ENCODE results near the gene PRDM15. TPM values are rescaled to one million over a fixed set of nuclear protein-coding genes. Genes with fewer than 3 reads are reported as not detected.

The PRDM15 gene
- total RNA-seq, 5 donors from 2014 or later (not counting 1 experiment from before 2014, with no cell fraction given), result 17.8 to 22.0 (median 20.7) TPM

DNA sequence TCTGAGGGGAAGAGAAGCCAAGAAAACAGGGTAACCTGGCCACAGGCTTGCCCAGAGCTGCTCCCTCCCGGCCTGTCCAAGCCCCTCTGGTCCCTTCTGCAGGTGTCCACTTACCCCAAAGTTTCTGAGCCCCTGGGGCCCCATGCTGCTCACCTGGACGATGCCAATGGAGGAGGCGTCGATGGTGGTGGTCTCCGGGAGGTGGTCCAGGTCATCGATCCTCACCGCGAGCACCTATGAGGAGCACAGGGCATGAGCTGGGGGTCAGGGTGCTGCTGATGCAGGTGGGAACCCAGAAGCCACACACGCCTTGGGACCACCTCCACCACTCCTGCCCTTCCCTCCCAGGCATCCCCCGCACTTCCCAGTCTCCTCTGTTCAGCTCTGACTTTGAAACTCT lies 74.8 kb downstream of the PRDM15 start:
- H3K27me3 ChIP-seq (replicated peaks in 1 of 2; ENCODE audit: control insufficient read depth in 2 of 2, extremely low read depth in 1 of 2, insufficient read depth in 2 of 2, low read length in 1 of 2), result no peaks in the 10 kb centered on the region
- Mint-ChIP-seq H3K27me3 (no peaks in the 10 kb centered on the region), H3K27ac (no peak overlapping the region), H3K9me3 (peaks cover 0 to 6% (median 0%) of the 10 kb centered on the region in 3 donors), H3K4me1 (peaks cover 0 to 4% (median 0%) of the 10 kb centered on the region in 3 donors), H3K4me3 (no peak overlapping the region), H3K36me3 (peaks cover 47% of the 10 kb centered on the region)
- peaks cover 34 to 52% of the 10 kb centered on the region in 2 donors for H3K36me3 ChIP-seq (ENCODE audit: control insufficient read depth in 2 of 2, extremely low read depth in 1 of 2, insufficient read depth in 1 of 2, low read length in 1 of 2)
- no peaks in the 10 kb centered on the region for H3K4me1 ChIP-seq (ENCODE audit: control insufficient read depth in 1 of 2, extremely low read depth in 1 of 2, insufficient read depth in 2 of 2, low read length in 2 of 2)
- ATAC-seq (replicated peaks in 1 of 4), result no peak
- DNase-seq, result no peak
- H3K9me3 ChIP-seq, result no peaks in the 10 kb centered on the region
- CTCF ChIA-PET, result no interaction called here
- no peak overlapping the region for H3K4me3 ChIP-seq (ENCODE audit: control insufficient read depth in 1 of 2, extremely low read depth in 1 of 2, low read length in 1 of 2)
- 95% methylated on average over 10 of the region's 10 CpGs for WGBS (ENCODE audit: insufficient coverage)
- H3K27ac ChIP-seq (ENCODE audit: low read length), result no peak overlapping the region
- POLR2A ChIA-PET, result no interaction called here

DNA sequence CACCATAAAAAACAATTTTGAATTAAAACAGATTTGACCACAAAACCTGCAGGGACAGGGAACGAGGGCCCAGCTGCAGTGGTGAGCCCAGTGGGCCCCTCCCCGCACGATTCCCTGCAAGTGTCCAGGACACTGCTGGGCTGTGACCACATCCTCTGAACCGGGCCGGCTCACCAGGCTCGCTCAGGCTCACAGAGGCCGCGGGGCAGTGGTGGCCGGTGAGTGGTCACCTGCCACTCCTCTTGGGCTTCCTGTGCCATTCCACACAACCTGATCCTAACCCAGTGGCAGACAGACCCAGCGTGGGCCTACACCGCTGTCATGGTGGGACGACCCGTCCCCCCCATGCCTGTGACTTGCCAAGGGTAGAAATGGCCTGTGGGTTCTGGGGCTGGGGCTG lies 75.8 kb downstream of the PRDM15 start:
- Histone ChIP-seq H3K4me3 (ENCODE audit: control insufficient read depth in 1 of 2, extremely low read depth in 1 of 2, low read length in 1 of 2) (no peak overlapping the region), H3K36me3 (ENCODE audit: control insufficient read depth in 2 of 2, extremely low read depth in 1 of 2, insufficient read depth in 1 of 2, low read length in 1 of 2) (peaks cover 28 to 50% of the 10 kb centered on the region in 2 donors), H3K27ac (ENCODE audit: low read length) (no peak overlapping the region), H3K9me3 (no peaks in the 10 kb centered on the region), H3K4me1 (ENCODE audit: control insufficient read depth in 1 of 2, extremely low read depth in 1 of 2, insufficient read depth in 2 of 2, low read length in 2 of 2) (no peaks in the 10 kb centered on the region), H3K27me3 (replicated peaks in 1 of 2; ENCODE audit: control insufficient read depth in 2 of 2, extremely low read depth in 1 of 2, insufficient read depth in 2 of 2, low read length in 1 of 2) (no peaks in the 10 kb centered on the region)
- ATAC-seq (replicated peaks in 1 of 4) (no peak), DNase-seq (no peak)
- WGBS (ENCODE audit: insufficient coverage), result 93% methylated on average over 13 of the region's 13 CpGs
- Mint-ChIP-seq H3K4me3 (no peak overlapping the region), H3K4me1 (peaks cover 0 to 4% (median 0%) of the 10 kb centered on the region in 3 donors), H3K9me3 (peaks cover 0 to 6% (median 0%) of the 10 kb centered on the region in 3 donors), H3K36me3 (peaks cover 46% of the 10 kb centered on the region), H3K27me3 (no peaks in the 10 kb centered on the region), H3K27ac (no peak overlapping the region)
- ChIA-PET CTCF (no interaction called here), POLR2A (no interaction called here)

DNA sequence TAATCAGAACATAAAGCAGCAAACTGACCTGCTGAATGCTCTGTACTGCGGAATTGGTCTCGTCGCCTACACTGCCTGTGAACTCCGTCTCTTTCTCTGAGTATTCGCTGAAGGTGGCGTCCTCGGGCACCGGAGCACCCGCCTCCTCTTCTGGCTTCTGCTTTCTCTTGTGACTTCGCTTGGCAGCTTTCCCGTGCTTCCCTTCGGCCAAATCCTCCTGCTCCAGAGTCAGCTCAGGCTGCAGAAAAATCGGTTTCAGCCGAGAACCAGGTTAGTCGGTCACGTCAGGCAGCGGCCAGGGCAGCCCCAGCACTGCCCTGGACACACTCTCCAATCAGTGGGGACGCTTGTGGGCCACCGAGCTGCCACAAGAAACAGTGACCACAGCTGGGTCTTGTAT lies 76.5 kb downstream of the PRDM15 start:
- peaks cover 28 to 48% of the 10 kb centered on the region in 2 donors for H3K36me3 ChIP-seq (ENCODE audit: control insufficient read depth in 2 of 2, extremely low read depth in 1 of 2, insufficient read depth in 1 of 2, low read length in 1 of 2)
- POLR2A ChIA-PET, result no interaction called here
- H3K36me3 Mint-ChIP-seq, result peaks cover 45% of the 10 kb centered on the region

DNA sequence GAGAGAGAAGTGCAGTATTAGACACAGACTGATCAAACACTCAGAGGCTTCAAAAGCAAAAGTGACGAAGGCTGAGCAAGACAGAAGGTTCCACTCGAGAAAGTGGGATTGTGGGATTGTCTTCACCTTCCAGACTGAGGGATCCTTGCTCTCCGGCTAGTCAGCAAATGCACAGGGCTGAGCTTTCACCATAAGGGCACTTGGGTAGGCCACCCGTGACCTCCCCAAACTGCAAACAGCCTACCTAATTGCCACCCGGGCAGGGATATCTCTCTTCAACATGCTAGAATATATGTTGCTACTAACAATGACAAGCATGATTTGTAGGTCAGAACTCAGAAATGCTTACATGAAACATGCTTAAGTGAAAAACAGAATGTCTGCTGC lies 77.0 kb downstream of the PRDM15 start:
- peaks cover 0 to 4% (median 0%) of the 10 kb centered on the region in 3 donors for H3K4me1 Mint-ChIP-seq
- ChIA-PET POLR2A (no interaction called here), CTCF (no interaction called here)
- H3K27me3 ChIP-seq (replicated peaks in 1 of 2; ENCODE audit: control insufficient read depth in 2 of 2, extremely low read depth in 1 of 2, insufficient read depth in 2 of 2, low read length in 1 of 2), result no peaks in the 10 kb centered on the region
- H3K4me1 ChIP-seq (ENCODE audit: control insufficient read depth in 1 of 2, extremely low read depth in 1 of 2, insufficient read depth in 2 of 2, low read length in 2 of 2), result no peaks in the 10 kb centered on the region
- no peaks in the 10 kb centered on the region for H3K27me3 Mint-ChIP-seq
- H3K27ac ChIP-seq (ENCODE audit: low read length), result no peak overlapping the region
- no peaks in the 10 kb centered on the region for H3K9me3 ChIP-seq
- DNase-seq (no peak), ATAC-seq (replicated peaks in 1 of 4) (no peak)
- H3K4me3 Mint-ChIP-seq, result no peak overlapping the region
- peaks cover 40% of the 10 kb centered on the region for H3K36me3 Mint-ChIP-seq
- WGBS (ENCODE audit: insufficient coverage), result 83% methylated on average over 1 of the region's 5 CpGs
- peaks cover 28 to 47% of the 10 kb centered on the region in 2 donors for H3K36me3 ChIP-seq (ENCODE audit: control insufficient read depth in 2 of 2, extremely low read depth in 1 of 2, insufficient read depth in 1 of 2, low read length in 1 of 2)
- H3K9me3 Mint-ChIP-seq, result peaks cover 0 to 6% (median 0%) of the 10 kb centered on the region in 3 donors
- no peak overlapping the region for H3K27ac Mint-ChIP-seq
- H3K4me3 ChIP-seq (ENCODE audit: control insufficient read depth in 1 of 2, extremely low read depth in 1 of 2, low read length in 1 of 2), result no peak overlapping the region

More for the DNA sequence above, 76.5 kb downstream of the PRDM15 start:
- WGBS (ENCODE audit: insufficient coverage), result 89% methylated on average over 17 of the region's 19 CpGs
- no peak for DNase-seq
- Histone ChIP-seq H3K27me3 (replicated peaks in 1 of 2; ENCODE audit: control insufficient read depth in 2 of 2, extremely low read depth in 1 of 2, insufficient read depth in 2 of 2, low read length in 1 of 2) (no peaks in the 10 kb centered on the region), H3K4me3 (ENCODE audit: control insufficient read depth in 1 of 2, extremely low read depth in 1 of 2, low read length in 1 of 2) (no peak overlapping the region), H3K27ac (ENCODE audit: low read length) (no peak overlapping the region), H3K4me1 (ENCODE audit: control insufficient read depth in 1 of 2, extremely low read depth in 1 of 2, insufficient read depth in 2 of 2, low read length in 2 of 2) (no peaks in the 10 kb centered on the region), H3K9me3 (no peaks in the 10 kb centered on the region)
- H3K4me1 Mint-ChIP-seq, result peaks cover 0 to 4% (median 0%) of the 10 kb centered on the region in 3 donors
- CTCF ChIA-PET, result no interaction called here
- no peaks in the 10 kb centered on the region for H3K27me3 Mint-ChIP-seq
- no peak overlapping the region for H3K27ac Mint-ChIP-seq
- peaks cover 0 to 6% (median 0%) of the 10 kb centered on the region in 3 donors for H3K9me3 Mint-ChIP-seq
- no peak for ATAC-seq (replicated peaks in 1 of 4)
- H3K4me3 Mint-ChIP-seq, result no peak overlapping the region

DNA sequence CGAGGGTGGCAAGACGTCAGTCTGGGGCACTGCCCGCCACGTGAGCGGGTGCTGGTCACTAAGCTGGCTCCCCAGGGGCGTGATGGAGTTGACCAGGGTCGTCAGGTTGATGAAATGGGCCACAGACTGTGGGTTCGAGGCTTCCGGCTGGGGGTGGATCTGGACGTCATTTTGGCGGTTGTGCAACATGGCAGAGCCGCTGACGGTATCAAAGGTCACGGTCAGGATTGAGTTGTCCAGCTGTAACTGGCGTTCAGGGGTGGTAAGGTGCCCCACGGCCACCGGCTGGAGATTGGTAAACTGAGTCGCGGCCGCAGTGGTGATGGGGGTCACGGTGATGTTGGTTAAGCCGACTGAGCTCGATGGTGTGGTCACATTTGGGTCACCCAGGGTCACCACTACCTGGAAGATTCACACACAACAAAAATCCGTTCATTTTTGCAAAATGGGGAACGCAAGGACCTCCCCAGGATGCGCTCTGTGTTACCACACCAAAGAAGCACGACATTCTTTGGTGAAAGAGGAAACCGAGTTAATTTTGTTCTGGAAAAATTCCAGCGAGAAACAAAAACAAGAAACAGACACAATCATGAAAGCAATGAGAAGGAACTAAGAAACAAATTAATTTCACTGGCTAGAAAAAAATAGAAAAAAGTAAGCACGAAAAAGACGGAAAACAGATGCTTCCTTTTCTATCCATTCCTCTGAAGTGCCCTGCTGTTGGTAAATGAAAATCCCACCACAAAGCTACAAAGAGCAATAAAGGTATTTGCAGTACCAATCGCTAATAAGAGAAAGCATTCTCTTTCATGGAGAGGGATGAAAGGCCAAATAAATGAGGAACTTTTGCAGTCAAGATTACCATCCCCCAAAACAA lies 77.6 kb downstream of the PRDM15 start:
- no peak for ATAC-seq (replicated peaks in 1 of 4)
- Histone ChIP-seq H3K36me3 (ENCODE audit: control insufficient read depth in 2 of 2, extremely low read depth in 1 of 2, insufficient read depth in 1 of 2, low read length in 1 of 2) (peaks cover 32 to 47% of the 10 kb centered on the region in 2 donors), H3K4me3 (ENCODE audit: control insufficient read depth in 1 of 2, extremely low read depth in 1 of 2, low read length in 1 of 2) (no peak overlapping the region), H3K27ac (ENCODE audit: low read length) (no peak overlapping the region), H3K9me3 (no peaks in the 10 kb centered on the region), H3K4me1 (ENCODE audit: control insufficient read depth in 1 of 2, extremely low read depth in 1 of 2, insufficient read depth in 2 of 2, low read length in 2 of 2) (no peaks in the 10 kb centered on the region), H3K27me3 (replicated peaks in 1 of 2; ENCODE audit: control insufficient read depth in 2 of 2, extremely low read depth in 1 of 2, insufficient read depth in 2 of 2, low read length in 1 of 2) (no peaks in the 10 kb centered on the region)
- peaks cover 0 to under 1% (median 0%) of the 10 kb centered on the region in 3 donors for H3K9me3 Mint-ChIP-seq
- 86% methylated on average over 19 of the region's 32 CpGs for WGBS (ENCODE audit: insufficient coverage)
- POLR2A ChIA-PET, result no interaction called here
- no peaks in the 10 kb centered on the region for H3K27me3 Mint-ChIP-seq
- no peak overlapping the region for H3K27ac Mint-ChIP-seq
- H3K4me3 Mint-ChIP-seq, result no peak overlapping the region
- H3K4me1 Mint-ChIP-seq, result no peaks in the 10 kb centered on the region
- DNase-seq, result no peak
- H3K36me3 Mint-ChIP-seq, result peaks cover 36% of the 10 kb centered on the region
- CTCF ChIA-PET, result no interaction called here

DNA sequence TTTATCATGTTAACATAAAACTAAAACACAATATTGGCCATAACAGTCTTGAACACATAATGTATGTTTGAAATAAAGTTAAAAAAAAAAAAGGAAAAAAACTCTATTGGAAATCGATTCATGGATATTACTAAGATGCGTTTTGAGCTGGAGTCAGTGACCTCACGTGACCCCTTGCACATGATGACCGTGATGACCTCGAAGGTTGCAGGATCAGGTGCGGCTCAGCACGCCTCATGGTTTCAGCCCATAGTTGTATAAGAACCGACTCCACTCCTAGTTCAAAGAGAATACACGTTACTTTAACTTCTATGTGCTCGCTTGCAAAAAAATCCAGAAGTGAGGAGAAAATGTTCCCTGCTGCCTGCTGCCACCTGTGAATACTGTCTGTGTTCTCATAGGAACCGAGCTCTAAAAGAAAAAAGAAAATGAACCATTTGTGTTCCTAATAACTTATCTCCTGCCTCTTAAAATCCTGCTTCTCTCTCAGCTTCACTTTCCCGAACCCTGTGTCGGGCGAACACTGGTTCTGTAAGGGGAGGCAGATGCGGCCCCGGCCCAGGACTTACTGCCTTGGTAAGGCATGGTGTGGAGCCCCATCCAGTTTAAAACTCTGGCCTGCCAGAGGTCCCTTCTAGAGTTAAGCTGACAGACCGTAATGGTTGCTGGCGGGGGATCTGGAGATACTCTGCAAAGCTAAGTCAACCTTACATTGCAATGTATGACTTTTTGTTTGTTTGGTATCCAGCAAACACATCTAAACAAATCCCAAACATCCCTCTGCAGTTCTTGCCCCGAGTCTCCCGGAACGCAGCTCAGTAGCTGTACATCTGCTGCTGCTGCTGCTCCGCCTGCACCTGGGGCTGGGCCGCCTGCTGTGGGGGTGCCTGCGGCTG lies 78.5 kb downstream of the PRDM15 start:
- peaks cover 36% of the 10 kb centered on the region for H3K36me3 Mint-ChIP-seq
- H3K4me1 Mint-ChIP-seq, result no peaks in the 10 kb centered on the region
- CTCF ChIA-PET, result no interaction called here
- DNase-seq, result no peak
- 95% methylated on average over 14 of the region's 24 CpGs for WGBS (ENCODE audit: insufficient coverage)
- Histone ChIP-seq H3K9me3 (no peaks in the 10 kb centered on the region), H3K4me3 (ENCODE audit: control insufficient read depth in 1 of 2, extremely low read depth in 1 of 2, low read length in 1 of 2) (no peak overlapping the region), H3K36me3 (ENCODE audit: control insufficient read depth in 2 of 2, extremely low read depth in 1 of 2, insufficient read depth in 1 of 2, low read length in 1 of 2) (peaks cover 32 to 47% of the 10 kb centered on the region in 2 donors), H3K4me1 (ENCODE audit: control insufficient read depth in 1 of 2, extremely low read depth in 1 of 2, insufficient read depth in 2 of 2, low read length in 2 of 2) (no peaks in the 10 kb centered on the region), H3K27me3 (replicated peaks in 1 of 2; ENCODE audit: control insufficient read depth in 2 of 2, extremely low read depth in 1 of 2, insufficient read depth in 2 of 2, low read length in 1 of 2) (no peaks in the 10 kb centered on the region), H3K27ac (ENCODE audit: low read length) (no peak overlapping the region)
- H3K27ac Mint-ChIP-seq, result no peak overlapping the region
- ATAC-seq (replicated peaks in 1 of 4), result no peak
- no peak overlapping the region for H3K4me3 Mint-ChIP-seq
- POLR2A ChIA-PET, result no interaction called here
- no peaks in the 10 kb centered on the region for H3K27me3 Mint-ChIP-seq
- no peaks in the 10 kb centered on the region for H3K9me3 Mint-ChIP-seq
